IMR-90 (cell line): Measurements from ENCODE around the gene CLSTN3. TPM values are rescaled to one million over a fixed set of nuclear protein-coding genes. Genes with fewer than 3 reads are reported as not detected.

ENCODE experiments used
- ATAC-seq: fragments of 200-7000 bp; cut with Tn5 transposase; 2 replicates; pipeline ENCODE4 v1.9.1; 2020; ENCODE audit warnings: low read depth, mild to moderate bottlenecking, moderate library complexity
- BruUV-seq: library from RNA; stranded (reverse); fragments of 400-500 nt; replicated peaks from 2 replicates; lab custom pipeline; 2021; lab: Mats Ljungman, UMichigan
- CTCF ChIA-PET: fragments of 300-600 bp; formaldehyde crosslinking; extraction: SDS; loops from one replicate; lab custom pipeline; 2021; ENCODE audit warnings: antibody characterized with exemption; lab: Yijun Ruan, JAX
- POLR2A ChIA-PET: fragments of 300-600 bp; sonication (Branson Sonifier 250); formaldehyde crosslinking; loops from one replicate; lab custom pipeline; 2022; ENCODE audit warnings: antibody characterized with exemption; ENCODE audit not compliant: unreplicated experiment; lab: Charles Lee
- DNase-seq: peaks from one replicate; pipeline ENCODE4 v3.0.0; 2013
- H2AFZ ChIP-seq: replicated peaks from 2 replicates; pipeline ENCODE3; 2013; ENCODE audit warnings: low read length, mild to moderate bottlenecking; ENCODE audit not compliant: poor library complexity
- H2AK5ac ChIP-seq: 2 replicates; pipeline ENCODE4 v1.6.1; 2013; ENCODE audit warnings: low read depth, low read length, inconsistent platforms
- H2AK9ac ChIP-seq: replicated peaks from 2 replicates; pipeline ENCODE3; 2013; ENCODE audit warnings: mild to moderate bottlenecking, low read depth, low read length, moderate library complexity; ENCODE audit not compliant: poor library complexity
- H2BK120ac ChIP-seq: 2 replicates; pipeline ENCODE4 v1.6.1; 2013; ENCODE audit warnings: low read depth, low read length, inconsistent platforms
- H2BK15ac ChIP-seq: 3 replicates; pipeline ENCODE4 v1.6.1; 2013; ENCODE audit warnings: low read depth, low read length, inconsistent platforms
- H2BK20ac ChIP-seq: 2 replicates; pipeline ENCODE4 v1.6.1; 2013; ENCODE audit warnings: low read depth, mild to moderate bottlenecking, inconsistent platforms, low read length, moderate library complexity
- H2BK5ac ChIP-seq: 2 replicates; pipeline ENCODE4 v1.6.1; 2013; ENCODE audit warnings: mild to moderate bottlenecking, low read depth, low read length, inconsistent platforms; ENCODE audit not compliant: poor library complexity, severe bottlenecking
- H3K14ac ChIP-seq: replicated peaks from 2 replicates; pipeline ENCODE4 v1.6.1; 2013; ENCODE audit warnings: low read depth, low read length, inconsistent platforms
- H3K18ac ChIP-seq: 2 replicates; pipeline ENCODE4 v1.6.1; 2013; ENCODE audit warnings: low read depth, low read length, control low read depth
- H3K23ac ChIP-seq: 2 replicates; pipeline ENCODE4 v1.6.1; 2013; ENCODE audit warnings: low read depth, low read length, inconsistent platforms
- H3K27ac ChIP-seq: 2 replicates; pipeline ENCODE4 v1.5.1; 2013; ENCODE audit warnings: mild to moderate bottlenecking, control low read depth, low read length; ENCODE audit not compliant: insufficient read depth
- H3K27me3 ChIP-seq: 2 replicates; pipeline ENCODE4 v1.6.1; 2013; ENCODE audit warnings: low read length; ENCODE audit not compliant: control insufficient read depth, insufficient read depth
- H3K36me3 ChIP-seq: 2 replicates; pipeline ENCODE4 v1.6.1; 2013; ENCODE audit warnings: low read length, mixed read lengths; ENCODE audit not compliant: control insufficient read depth, insufficient read depth
- H3K4ac ChIP-seq: 2 replicates; pipeline ENCODE4 v1.6.1; 2013; ENCODE audit warnings: low read depth, low read length, inconsistent platforms
- H3K4me1 ChIP-seq: 2 replicates; pipeline ENCODE4 v1.6.1; 2013; ENCODE audit warnings: low read length, mixed read lengths; ENCODE audit not compliant: control insufficient read depth, insufficient read depth
- H3K4me2 ChIP-seq: 2 replicates; pipeline ENCODE4 v1.6.1; 2013; ENCODE audit warnings: low read depth, mild to moderate bottlenecking, control low read depth, low read length, moderate library complexity
- H3K4me3 ChIP-seq: 2 replicates; pipeline ENCODE4 v1.5.1; 2013; ENCODE audit warnings: low read depth, mild to moderate bottlenecking, control low read depth, low read length, moderate library complexity; ENCODE audit not compliant: insufficient read depth
- H3K56ac ChIP-seq: 2 replicates; pipeline ENCODE4 v1.6.1; 2013; ENCODE audit warnings: low read length, inconsistent platforms; ENCODE audit not compliant: insufficient read depth; ENCODE audit errors: extremely low read depth
- H3K79me1 ChIP-seq, 2 experiments: 2 replicates each; pipeline ENCODE4 v1.6.1; 2013; ENCODE audit warnings: low read length in 2 of 2, inconsistent platforms in 1 of 2, low read depth in 1 of 2
- H3K9ac ChIP-seq: 2 replicates; pipeline ENCODE4 v1.6.1; 2013; ENCODE audit warnings: low read depth, low read length, control low read depth
- H3K9me1 ChIP-seq: 2 replicates; pipeline ENCODE4 v1.6.1; 2013; ENCODE audit warnings: low read length, inconsistent platforms; ENCODE audit not compliant: insufficient read depth
- H3K9me3 ChIP-seq: 2 replicates; pipeline ENCODE4 v1.6.1; 2013; ENCODE audit warnings: low read length; ENCODE audit not compliant: control insufficient read depth, insufficient read depth
- H4K20me1 ChIP-seq: 2 replicates; pipeline ENCODE4 v1.6.1; 2013; ENCODE audit warnings: low read length, inconsistent platforms; ENCODE audit not compliant: insufficient read depth
- H4K5ac ChIP-seq: 2 replicates; pipeline ENCODE4 v1.6.1; 2013; ENCODE audit warnings: mild to moderate bottlenecking, low read depth, low read length, control low read depth
- H4K8ac ChIP-seq, 2 experiments: 2 replicates each; pipeline ENCODE4 v1.6.1; 2013; ENCODE audit warnings: low read depth in 2 of 2, low read length in 2 of 2, control low read depth in 1 of 2, inconsistent platforms in 1 of 2
- H4K91ac ChIP-seq: 2 replicates; pipeline ENCODE4 v1.6.1; 2013; ENCODE audit warnings: low read depth, low read length, inconsistent platforms; ENCODE audit not compliant: insufficient read depth
- BHLHE40 ChIP-seq: fragments of 150-350 bp; IDR thresholded peaks from 2 replicates; pipeline ENCODE4 v1.6.1; 2016; ENCODE audit warnings: mild to moderate bottlenecking, low read depth, low read length
- CEBPB ChIP-seq: IDR thresholded peaks from 2 replicates; pipeline ENCODE4 v1.6.1; 2012; ENCODE audit warnings: low read depth, low read length, improper control_type of control experiment
- CHD1 ChIP-seq: IDR thresholded peaks from 2 replicates; pipeline ENCODE4 v1.6.1; 2012; ENCODE audit warnings: low read depth, low read length, improper control_type of control experiment
- ELK1 ChIP-seq: fragments of 150-350 bp; IDR thresholded peaks from 2 replicates; pipeline ENCODE4 v1.6.1; 2016; ENCODE audit warnings: low read depth, mild to moderate bottlenecking, low read length, moderate library complexity, borderline replicate concordance
- FOS ChIP-seq: fragments of 150-350 bp; IDR thresholded peaks from 2 replicates; pipeline ENCODE4 v1.6.1; 2016; ENCODE audit warnings: low read depth, low read length
- MAFK ChIP-seq: IDR thresholded peaks from 2 replicates; pipeline ENCODE4 v1.6.1; 2012; ENCODE audit warnings: low read depth, low read length, improper control_type of control experiment
- MAZ ChIP-seq: IDR thresholded peaks from 2 replicates; pipeline ENCODE4 v1.6.1; 2012; ENCODE audit warnings: low read depth, mild to moderate bottlenecking, low read length, improper control_type of control experiment, moderate library complexity, borderline replicate concordance
- MXI1 ChIP-seq: IDR thresholded peaks from 2 replicates; pipeline ENCODE4 v1.6.1; 2012; ENCODE audit warnings: low read depth, mild to moderate bottlenecking, low read length, moderate library complexity, borderline replicate concordance
- NFE2L2 ChIP-seq: fragments of 150-350 bp; IDR thresholded peaks from 2 replicates; pipeline ENCODE4 v1.6.1; 2016; ENCODE audit warnings: low read depth, mild to moderate bottlenecking, low read length
- POLR2A ChIP-seq: IDR thresholded peaks from 2 replicates; pipeline ENCODE4 v1.6.1; 2012; ENCODE audit warnings: mild to moderate bottlenecking, low read depth, low read length
- RAD21 ChIP-seq: IDR thresholded peaks from 2 replicates; pipeline ENCODE4 v1.6.1; 2012; ENCODE audit warnings: low read length, improper control_type of control experiment
- RCOR1 ChIP-seq: IDR thresholded peaks from 2 replicates; pipeline ENCODE4 v1.6.1; 2012; ENCODE audit warnings: mild to moderate bottlenecking, low read length, improper control_type of control experiment; ENCODE audit not compliant: insufficient replicate concordance
- RFX5 ChIP-seq: IDR thresholded peaks from 2 replicates; pipeline ENCODE4 v1.8.0; 2012; ENCODE audit warnings: low read depth, mild to moderate bottlenecking, low read length, moderate library complexity
- SMC3 ChIP-seq: fragments of 150-350 bp; IDR thresholded peaks from 2 replicates; pipeline ENCODE4 v1.6.1; 2016; ENCODE audit warnings: low read depth, mild to moderate bottlenecking, antibody characterized with exemption, low read length, moderate library complexity
- WGBS, 2 experiments: methylation state at CpG; one replicate each; pipeline versions ENCODE4 v1.1.5 to v1.1.7; 2013; ENCODE audit warnings: missing lambda C conversion rate in 2 of 2; ENCODE audit not compliant: insufficient read length in 1 of 2; ENCODE audit errors: extremely low coverage in 2 of 2; 5-methylcytosine and 5-hydroxymethylcytosine counted together
- dilution Hi-C: fragments of 300-500 bp; cut with HindIII; formaldehyde crosslinking; loops from one replicate; pipeline ENCODE4 v1.14.3; 2018; ENCODE audit warnings: low sequenced_read_pairs; ENCODE audit not compliant: unreplicated experiment
- in situ Hi-C: fragments of 300-500 bp; cut with MboI; formaldehyde crosslinking; loops from 3 replicates; pipeline ENCODE4 v1.14.3; 2019; ENCODE audit warnings: low sequenced_read_pairs, inconsistent platforms, mixed read lengths
- intact Hi-C: fragments of 100-400 bp; cut with micrococcal nuclease; formaldehyde crosslinking; loops from 2 replicates; pipeline ENCODE4 v1.10.0; 2022
- polyA plus RNA-seq, 3 experiments: library from polyadenylated mRNA; depleted of rRNA; stranded (reverse); fragments of >200 nt; gene quantifications; 2 replicates each; pipeline ENCODE4 v1.2.3, GENCODE V29; 2012; ENCODE audit warnings: low replicate concordance in 1 of 3
- total RNA-seq: library from RNA; depleted of rRNA; stranded (reverse); fragments of >200 nt; gene quantifications from 2 replicates; pipeline ENCODE4 v1.2.3, GENCODE V29; 2012
- TF ChIP-seq, protein P1 (sequence below): conservative IDR thresholded peaks from 2 replicates; pipeline ENCODE4 v1.5.1; 2012; ENCODE audit warnings: mild to moderate bottlenecking, low read depth, low read length, improper control_type of control experiment
- TF ChIP-seq, protein P2 (sequence below): fragments of 150-350 bp; IDR thresholded peaks from 2 replicates; pipeline ENCODE4 v1.6.1; 2017; ENCODE audit warnings: mild to moderate bottlenecking, antibody characterized with exemption, low read length, low read depth

Gene CLSTN3
- total and polyA plus RNA-seq, 2 of the 4 experiments (the other 2 are of a cell fraction) = 4.1 to 16.4 TPM

DNA sequence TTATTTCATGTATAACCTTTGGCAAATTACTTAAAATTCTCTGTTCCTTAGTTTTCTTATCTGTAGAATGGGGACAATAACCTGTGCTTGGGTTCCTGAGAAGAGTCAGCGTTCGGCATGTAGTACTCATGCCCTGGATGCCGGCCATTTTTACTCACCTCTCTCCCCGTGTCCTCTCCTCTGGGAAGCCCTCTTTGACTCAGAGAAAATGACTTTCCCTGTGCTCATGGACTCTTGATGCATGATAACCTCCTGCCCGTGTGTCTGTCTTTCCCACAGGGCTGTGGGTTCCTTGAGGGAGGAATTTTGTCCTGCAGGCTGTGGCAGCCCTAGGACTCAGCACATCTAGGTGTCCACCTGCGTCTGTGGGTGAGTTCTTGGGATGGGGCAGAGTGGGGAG is 15.3 kb upstream of the CLSTN3 start:
- H4K8ac ChIP-seq = no peak overlapping the region
- no peak for ATAC-seq
- H3K9ac ChIP-seq = no peak overlapping the region
- H3K79me1 ChIP-seq = peaks cover 9 to 18% of the 10 kb centered on the region in 2 experiments; a peak in 3 of 4 replicates
- no peaks in the 10 kb centered on the region for H3K9me1 ChIP-seq
- no peak overlapping the region; the same call in 1 of the 2 replicates for H3K4ac ChIP-seq
- H2AK5ac ChIP-seq = no peak overlapping the region
- TF ChIP-seq NFE2L2 (no peak), FOS (no peak), BHLHE40 (no peak), ELK1 (no peak), SMC3 (no peak), RFX5 (no peak), RAD21 (no peak), MAZ (no peak), POLR2A (no peak), MXI1 (no peak), MAFK (no peak), RCOR1 (no peak), CHD1 (no peak), CEBPB (no peak)
- TF ChIP-seq, protein P1, sequence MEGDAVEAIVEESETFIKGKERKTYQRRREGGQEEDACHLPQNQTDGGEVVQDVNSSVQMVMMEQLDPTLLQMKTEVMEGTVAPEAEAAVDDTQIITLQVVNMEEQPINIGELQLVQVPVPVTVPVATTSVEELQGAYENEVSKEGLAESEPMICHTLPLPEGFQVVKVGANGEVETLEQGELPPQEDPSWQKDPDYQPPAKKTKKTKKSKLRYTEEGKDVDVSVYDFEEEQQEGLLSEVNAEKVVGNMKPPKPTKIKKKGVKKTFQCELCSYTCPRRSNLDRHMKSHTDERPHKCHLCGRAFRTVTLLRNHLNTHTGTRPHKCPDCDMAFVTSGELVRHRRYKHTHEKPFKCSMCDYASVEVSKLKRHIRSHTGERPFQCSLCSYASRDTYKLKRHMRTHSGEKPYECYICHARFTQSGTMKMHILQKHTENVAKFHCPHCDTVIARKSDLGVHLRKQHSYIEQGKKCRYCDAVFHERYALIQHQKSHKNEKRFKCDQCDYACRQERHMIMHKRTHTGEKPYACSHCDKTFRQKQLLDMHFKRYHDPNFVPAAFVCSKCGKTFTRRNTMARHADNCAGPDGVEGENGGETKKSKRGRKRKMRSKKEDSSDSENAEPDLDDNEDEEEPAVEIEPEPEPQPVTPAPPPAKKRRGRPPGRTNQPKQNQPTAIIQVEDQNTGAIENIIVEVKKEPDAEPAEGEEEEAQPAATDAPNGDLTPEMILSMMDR = no peak
- TF ChIP-seq, protein P2, sequence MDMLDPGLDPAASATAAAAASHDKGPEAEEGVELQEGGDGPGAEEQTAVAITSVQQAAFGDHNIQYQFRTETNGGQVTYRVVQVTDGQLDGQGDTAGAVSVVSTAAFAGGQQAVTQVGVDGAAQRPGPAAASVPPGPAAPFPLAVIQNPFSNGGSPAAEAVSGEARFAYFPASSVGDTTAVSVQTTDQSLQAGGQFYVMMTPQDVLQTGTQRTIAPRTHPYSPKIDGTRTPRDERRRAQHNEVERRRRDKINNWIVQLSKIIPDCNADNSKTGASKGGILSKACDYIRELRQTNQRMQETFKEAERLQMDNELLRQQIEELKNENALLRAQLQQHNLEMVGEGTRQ = no peak
- H3K27me3 ChIP-seq = no peaks in the 10 kb centered on the region
- no peaks in the 10 kb centered on the region; the same call in 1 of the 2 replicates for H3K4me1 ChIP-seq
- no peak overlapping the region for H3K4me2 ChIP-seq
- H2BK5ac ChIP-seq = no peak overlapping the region
- no peak for DNase-seq
- no peak overlapping the region for H2AFZ ChIP-seq
- H3K4me3 ChIP-seq = no peak overlapping the region
- H3K14ac ChIP-seq = no peak overlapping the region
- no peak overlapping the region for H3K27ac ChIP-seq
- CTCF ChIA-PET = no interaction called here
- H2AK9ac ChIP-seq = no peak overlapping the region
- dilution Hi-C loops (no loop called here), intact Hi-C loops (loop anchor here (5.0 kb wide), 1 partner anchor 243 kb away; the partner anchor contains the start of gene SPSB2), in situ Hi-C loops (loop anchor here (5.0 to 10.0 kb wide), 2 partner anchors 53 to 170 kb away; partner anchors contain the start of genes C12orf57, C1S and RNU7-1)
- H3K9me3 ChIP-seq = no peaks in the 10 kb centered on the region
- no peak overlapping the region for H2BK15ac ChIP-seq
- H2BK20ac ChIP-seq = no peak overlapping the region
- POLR2A ChIA-PET = no interaction called here
- H4K91ac ChIP-seq = no peak overlapping the region
- no peaks in the 10 kb centered on the region for H4K20me1 ChIP-seq
- WGBS, 2 experiments = 81% methylated on average over 4 of the region's 6 CpGs; no CpG with 5 or more reads in 1 of the 2 experiments
- H2BK120ac ChIP-seq = no peak overlapping the region
- no TSS peak for BruUV-seq
- no peak overlapping the region for H3K23ac ChIP-seq
- H3K56ac ChIP-seq = no peak overlapping the region
- peaks cover 35% of the 10 kb centered on the region for H3K36me3 ChIP-seq
- H3K18ac ChIP-seq = no peak overlapping the region
- H4K5ac ChIP-seq = no peak overlapping the region
